NB4 (cell line): ENCODE data around the gene LARP4B.

Experiments used
- DNase-seq: peaks from one replicate; pipeline ENCODE4 v3.0.0; 2010; ENCODE audit warnings: low read depth
- H3K4me3 ChIP-seq: one replicate; pipeline ENCODE4 v1.5.1; 2011; ENCODE audit warnings: mild to moderate bottlenecking, low read depth, low read length, moderate library complexity
- MYC ChIP-seq: IDR thresholded peaks from 2 replicates; pipeline ENCODE4 v1.6.1; 2011; ENCODE audit warnings: low read depth, low read length
- POLR2A ChIP-seq: IDR thresholded peaks from 2 replicates; pipeline ENCODE4 v1.6.1; 2011; ENCODE audit warnings: mild to moderate bottlenecking; ENCODE audit not compliant: insufficient read length; ENCODE audit errors: extremely low read depth
- TF ChIP-seq, protein P1 (sequence below): IDR thresholded peaks from one replicate; pipeline ENCODE4 v1.5.1; 2012; ENCODE audit warnings: low read depth, low read length
- TF ChIP-seq, protein P2 (sequence below): IDR thresholded peaks from 2 replicates; pipeline ENCODE4 v1.6.1; 2011; ENCODE audit warnings: low read depth, low read length

LARP4B gene

DNA sequence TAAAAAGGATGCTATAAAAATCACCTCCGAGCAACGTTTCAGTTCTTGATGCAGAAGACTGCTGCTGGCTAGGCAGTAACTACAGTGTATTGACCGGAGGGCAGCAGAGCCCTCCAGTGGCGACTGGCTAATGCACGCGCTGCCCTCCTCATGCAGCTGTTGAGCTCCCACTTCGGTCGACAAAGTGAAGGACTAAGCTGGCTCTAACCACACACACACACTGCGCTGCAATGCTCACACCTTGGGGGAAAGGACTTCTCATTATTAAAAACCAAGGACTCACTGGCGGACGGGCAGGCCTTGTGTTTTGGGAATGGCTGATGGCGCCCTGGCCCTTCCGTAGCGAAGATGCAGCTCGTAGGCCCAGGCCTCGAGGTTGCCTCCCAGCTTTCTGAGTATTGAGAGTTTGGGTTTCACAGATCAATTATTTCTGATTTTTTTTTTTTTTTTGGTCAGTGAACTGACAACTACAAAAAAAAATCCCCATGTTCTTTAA lies 121.1 kb downstream of the LARP4B start:
- H3K4me3 ChIP-seq, result no peak overlapping the region
- TF ChIP-seq MYC (no peak), POLR2A (no peak)
- TF ChIP-seq, protein P1, sequence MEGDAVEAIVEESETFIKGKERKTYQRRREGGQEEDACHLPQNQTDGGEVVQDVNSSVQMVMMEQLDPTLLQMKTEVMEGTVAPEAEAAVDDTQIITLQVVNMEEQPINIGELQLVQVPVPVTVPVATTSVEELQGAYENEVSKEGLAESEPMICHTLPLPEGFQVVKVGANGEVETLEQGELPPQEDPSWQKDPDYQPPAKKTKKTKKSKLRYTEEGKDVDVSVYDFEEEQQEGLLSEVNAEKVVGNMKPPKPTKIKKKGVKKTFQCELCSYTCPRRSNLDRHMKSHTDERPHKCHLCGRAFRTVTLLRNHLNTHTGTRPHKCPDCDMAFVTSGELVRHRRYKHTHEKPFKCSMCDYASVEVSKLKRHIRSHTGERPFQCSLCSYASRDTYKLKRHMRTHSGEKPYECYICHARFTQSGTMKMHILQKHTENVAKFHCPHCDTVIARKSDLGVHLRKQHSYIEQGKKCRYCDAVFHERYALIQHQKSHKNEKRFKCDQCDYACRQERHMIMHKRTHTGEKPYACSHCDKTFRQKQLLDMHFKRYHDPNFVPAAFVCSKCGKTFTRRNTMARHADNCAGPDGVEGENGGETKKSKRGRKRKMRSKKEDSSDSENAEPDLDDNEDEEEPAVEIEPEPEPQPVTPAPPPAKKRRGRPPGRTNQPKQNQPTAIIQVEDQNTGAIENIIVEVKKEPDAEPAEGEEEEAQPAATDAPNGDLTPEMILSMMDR, result peak; percentile 41
- TF ChIP-seq, protein P2, sequence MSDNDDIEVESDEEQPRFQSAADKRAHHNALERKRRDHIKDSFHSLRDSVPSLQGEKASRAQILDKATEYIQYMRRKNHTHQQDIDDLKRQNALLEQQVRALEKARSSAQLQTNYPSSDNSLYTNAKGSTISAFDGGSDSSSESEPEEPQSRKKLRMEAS, result no peak
- DNase-seq, result peak; percentile 51

DNA sequence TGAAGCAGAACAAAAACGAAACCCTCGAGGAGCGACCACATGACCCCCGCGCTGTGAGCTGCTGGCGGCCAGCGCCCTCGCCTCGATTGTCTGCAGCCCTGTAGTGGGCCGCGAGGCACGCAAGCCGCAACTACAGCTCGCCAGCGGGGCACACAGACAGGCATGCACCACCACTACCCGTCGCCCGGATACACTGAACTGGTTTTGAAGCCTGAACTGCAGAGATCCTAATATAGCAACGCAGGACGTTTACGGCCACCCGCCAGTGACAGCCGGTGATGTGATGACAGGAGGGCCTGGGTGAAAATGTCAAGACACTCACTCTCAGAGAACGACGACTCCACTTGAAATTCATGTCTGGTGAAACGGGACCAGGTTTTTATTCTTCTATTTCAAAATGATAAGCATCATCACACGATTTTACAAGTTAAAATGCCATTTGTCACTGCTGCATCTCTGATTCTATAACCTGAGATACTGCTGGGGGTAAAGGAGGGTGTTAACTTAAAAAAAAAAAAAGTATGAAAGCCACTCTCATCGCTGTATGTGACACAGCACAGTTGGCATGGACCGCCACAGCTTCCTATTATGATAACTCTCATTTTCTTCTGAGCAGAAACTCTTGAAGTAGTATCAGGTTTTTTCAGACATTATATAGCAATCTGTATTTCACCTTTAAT lies 121.7 kb downstream of the LARP4B start:
- DNase-seq, result no peak
- no peak for TF ChIP-seq MYC
- TF ChIP-seq, protein P2, result no peak
- no peak overlapping the region for H3K4me3 ChIP-seq

DNA sequence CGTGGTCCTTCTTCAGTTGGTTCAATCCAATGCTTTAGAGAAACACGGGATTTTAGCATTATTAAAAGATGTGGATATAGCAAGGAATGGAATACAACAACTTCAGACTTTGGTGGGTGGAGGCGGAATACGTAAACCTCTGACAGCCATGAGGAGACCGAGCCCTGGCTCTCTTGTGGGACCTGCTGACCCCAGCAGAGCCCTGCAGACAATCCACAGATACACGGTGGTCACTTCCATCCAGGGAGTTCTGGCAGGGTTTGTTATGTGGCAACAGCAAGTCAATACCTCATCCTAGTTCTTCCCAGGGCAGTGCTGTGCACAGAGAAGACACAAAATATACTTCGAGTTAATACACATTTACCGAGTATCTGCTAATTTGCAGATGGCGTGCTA lies 123.5 kb downstream of the LARP4B start:
- DNase-seq, result no peak
- TF ChIP-seq, protein P2, result no peak
- TF ChIP-seq MYC, result no peak
- TF ChIP-seq POLR2A, result no peak
- TF ChIP-seq, protein P1, result no peak
- H3K4me3 ChIP-seq, result no peak overlapping the region

DNA sequence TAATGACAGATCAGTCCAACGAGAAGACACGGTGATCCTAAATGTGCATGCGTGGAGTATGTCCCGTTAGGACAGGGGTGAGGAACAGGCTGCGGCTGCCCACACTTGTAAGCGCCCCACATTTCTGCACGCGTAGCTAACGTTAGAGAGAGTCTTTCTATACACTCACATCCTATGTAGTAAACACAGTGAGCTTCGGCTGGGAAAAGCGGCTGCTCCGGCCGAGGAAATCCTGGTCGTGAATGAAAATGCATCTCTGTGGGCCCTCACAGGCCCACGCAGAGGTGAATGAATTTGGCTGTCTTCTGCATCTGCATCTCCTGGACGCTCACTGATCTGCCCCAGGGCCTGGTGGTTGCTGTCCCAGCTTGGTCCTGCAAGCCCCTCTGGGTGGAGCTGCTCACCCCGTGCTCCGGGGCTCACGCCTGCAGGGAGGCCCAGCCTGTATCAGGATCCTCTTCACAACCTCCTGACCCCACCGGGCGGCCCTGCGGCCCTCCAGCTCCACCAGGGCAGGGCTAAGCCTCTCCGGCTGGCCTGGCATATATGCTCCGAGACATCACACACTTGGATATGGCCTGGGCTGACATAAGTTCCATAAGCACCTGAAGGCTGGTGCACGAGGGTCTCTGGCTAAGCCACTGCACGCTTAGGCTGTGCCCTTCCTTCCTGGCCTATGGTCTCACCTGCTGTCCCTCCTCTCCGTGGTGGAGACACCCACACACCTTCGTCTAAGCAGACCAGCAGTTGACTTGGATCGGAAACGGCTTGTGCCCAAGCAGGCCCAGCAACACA lies 124.1 kb downstream of the LARP4B start:
- no peak overlapping the region for H3K4me3 ChIP-seq
- TF ChIP-seq POLR2A (no peak), MYC (no peak)
- TF ChIP-seq, protein P1, result no peak
- TF ChIP-seq, protein P2, result no peak
- DNase-seq, result no peak

DNA sequence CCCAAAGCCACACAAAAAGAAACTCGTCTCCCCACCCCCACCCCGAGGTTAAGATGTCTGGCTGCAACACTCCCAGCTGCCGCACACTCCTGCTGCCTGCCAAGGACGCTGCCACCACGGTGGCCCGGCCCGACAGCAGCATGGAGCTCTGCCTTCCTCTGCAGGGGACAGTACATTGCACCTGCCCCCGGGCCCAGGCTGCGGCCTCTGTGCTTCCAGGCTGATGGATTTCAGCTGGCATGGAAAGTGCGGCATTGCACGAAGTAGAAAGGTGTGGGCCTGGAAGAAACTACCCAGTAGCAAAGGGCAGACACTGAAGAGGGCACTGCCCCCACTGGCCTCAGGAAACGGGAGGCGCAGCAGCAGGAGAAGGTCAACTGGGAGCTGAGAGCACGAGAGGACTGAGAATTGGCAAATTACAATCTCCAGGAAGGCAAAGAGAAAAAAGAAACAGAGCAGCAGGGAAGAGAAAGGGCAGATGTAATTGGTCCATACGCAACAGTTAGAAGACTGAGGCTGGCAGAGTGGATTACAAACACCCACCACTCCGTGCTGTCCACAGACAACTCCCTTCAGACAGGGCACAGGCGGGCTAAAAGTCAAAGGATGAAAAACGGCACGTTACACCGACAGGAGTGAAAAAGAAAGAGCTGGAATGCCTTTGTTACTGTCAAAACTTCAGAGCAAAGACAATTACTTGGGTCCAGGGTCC lies 124.9 kb downstream of the LARP4B start:
- no peak for DNase-seq
- TF ChIP-seq, protein P2, result no peak
- TF ChIP-seq POLR2A (no peak), MYC (no peak)
- TF ChIP-seq, protein P1, result no peak
- no peak overlapping the region for H3K4me3 ChIP-seq
